Stromal cell of bone marrow (primary cell): ENCODE results near the gene RIT2.
A peak's percentile ranks its signal among the peaks of the same experiment; 100 is the strongest.

Experiments used
- DNase-seq: peaks from one replicate; pipeline ENCODE4 v3.0.0-alpha.2; 2012; ENCODE audit warnings: low read depth

RIT2 gene

DNA sequence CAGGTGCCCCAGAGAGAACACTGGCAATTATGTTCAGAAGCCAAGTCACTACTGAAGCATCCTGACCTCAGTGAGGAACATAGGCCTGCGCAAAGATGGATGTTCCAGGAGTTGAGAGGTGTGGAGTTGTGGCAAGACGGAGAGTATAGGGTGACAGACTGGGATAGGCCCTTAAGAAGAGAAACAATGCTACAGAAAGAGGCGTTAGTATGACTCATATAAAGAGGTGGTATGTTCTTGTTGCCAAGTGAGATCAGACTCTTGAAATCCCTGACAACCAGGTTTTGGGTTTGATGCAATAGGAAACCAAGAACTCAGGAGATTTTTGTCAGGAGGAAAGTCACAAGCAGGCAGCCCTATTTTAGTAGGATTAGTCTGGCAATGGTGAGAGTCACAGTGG, 185.6 kb downstream of the RIT2 start:
- DNase-seq, result peak; percentile 4

DNA sequence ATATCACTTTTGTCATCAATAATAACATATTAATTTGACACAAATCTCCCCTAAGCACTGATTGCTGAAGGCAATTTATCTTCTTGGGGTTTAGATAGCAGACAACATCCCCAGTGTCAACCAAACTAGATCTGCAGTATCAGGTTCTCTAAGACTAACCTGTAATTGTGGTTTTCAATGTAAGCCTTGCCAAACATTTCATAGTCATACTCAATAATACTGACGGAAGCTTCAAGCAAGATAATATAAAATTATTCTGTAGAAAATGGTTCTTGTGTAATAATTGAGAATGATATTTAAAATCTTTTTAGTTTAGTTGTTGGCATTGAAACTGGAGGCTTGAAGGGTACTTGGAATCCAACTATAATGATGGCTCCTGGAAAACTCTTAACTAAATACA, 186.3 kb downstream of the RIT2 start:
- DNase-seq, result peak; percentile 3

DNA sequence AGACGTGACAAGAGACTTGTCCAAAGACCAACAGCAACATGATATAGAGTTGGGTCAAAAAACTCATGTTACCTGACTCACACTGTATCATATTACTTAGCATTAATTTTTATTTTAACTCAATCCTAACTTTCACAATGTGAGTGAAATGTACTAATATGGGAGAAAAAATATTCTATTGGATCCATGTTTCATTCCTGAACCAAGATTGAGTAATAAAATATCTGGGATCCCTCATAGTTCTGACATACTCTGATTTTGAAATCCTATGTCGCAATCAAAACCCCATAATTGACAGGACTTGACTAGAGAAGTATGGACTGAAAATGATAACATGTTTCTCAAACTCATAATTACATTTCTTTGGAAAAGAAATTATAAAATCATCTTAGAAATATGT, 190.4 kb downstream of the RIT2 start:
- DNase-seq, result peak; percentile 40

DNA sequence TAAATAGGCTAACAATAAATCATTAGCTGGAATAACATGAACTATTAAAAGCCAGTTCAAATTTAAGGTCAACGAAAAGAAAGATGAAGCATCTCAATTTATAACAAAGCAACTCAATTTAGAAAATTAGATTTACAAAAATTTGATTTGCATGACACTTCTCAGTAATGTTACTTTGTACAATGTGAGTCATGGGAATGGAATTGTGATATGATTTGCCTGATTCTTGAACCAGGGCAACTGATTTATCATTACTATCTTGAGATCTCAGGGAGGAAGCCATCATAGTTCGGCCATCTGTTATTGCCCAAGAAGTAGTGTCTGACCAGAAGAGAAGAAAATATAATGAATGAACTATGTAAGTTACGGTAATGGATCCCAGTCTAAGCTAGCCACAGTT, 193.1 kb downstream of the RIT2 start:
- no peak for DNase-seq

DNA sequence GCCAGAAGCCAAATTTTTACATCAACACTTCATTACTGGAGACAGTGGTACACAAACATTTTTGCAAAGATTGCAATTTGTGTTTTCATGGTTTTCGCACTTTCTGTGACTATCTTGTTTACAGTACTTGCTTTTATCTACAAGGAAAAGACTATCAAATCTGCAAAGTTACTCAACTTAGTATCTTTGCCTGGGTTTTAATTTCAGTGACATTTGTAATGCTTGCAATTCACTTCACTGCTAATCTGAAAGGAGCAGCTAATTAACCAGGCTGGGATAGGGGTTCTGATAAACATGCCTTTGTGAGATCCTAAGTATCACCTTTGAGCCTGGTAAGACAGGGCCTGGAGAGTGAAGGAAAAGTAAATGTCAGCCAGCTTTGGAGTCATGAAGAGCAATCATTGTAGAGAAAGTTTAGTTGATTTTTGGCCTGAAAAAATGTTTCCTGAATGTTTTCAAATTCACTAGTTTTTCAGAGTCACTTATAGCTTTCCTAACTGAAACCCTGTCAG, 194.2 kb downstream of the RIT2 start:
- DNase-seq, result no peak

DNA sequence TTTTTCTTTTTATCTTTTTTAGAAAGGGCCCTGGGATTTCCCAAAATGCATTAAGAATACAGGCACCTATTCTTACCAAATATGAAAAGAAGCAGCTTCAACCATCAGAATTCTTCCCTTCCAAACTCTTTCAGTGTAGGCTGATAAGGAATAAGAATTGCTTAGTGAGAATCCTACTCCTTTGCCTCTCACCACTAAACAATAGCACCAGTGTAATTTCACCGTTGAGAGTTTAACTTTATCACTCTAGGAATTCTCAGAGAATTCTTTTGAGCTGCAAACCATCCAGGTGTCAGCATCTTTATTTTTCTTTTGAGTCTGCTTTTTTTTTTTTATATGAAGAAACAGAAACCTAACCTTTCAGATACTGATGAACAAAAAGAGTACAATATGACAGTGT, 194.9 kb downstream of the RIT2 start:
- no peak for DNase-seq

DNA sequence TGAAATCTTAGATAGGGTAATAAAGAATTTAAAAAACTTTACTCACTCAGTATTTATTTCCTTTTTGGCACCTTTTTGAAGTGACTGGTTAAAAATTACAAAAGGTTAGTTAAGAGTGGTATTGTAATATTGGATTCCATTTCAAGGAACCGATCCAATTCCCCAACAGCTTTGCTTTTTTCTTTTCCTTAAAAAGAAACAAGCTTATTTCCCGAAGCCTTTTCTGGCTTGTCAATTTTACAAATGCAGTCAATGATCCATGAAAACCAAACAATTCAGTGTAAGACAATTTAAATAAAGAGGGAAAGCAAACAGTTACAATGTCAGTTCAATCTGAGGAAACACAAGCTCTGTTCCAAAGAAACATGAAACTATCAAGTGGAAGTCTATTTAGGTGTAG, 200.2 kb downstream of the RIT2 start:
- DNase-seq, result no peak

DNA sequence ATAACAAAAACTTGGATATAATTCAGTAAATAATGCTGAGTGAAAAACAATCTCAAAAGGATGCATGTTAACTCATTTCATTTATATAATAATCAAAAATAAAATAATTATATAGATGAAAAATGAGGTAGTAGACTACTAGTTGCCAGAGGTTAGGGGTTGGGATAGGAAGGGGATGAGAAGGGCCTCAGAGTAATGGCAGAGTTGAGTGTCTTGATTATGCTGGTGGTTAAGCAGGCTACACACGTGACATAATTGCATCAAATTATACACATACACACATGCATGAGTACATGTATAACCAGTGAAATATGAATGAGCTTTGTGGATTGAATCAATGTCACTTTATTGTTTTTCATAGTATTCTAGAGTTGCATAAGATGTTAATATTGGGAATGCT, 201.0 kb downstream of the RIT2 start:
- no peak for DNase-seq

DNA sequence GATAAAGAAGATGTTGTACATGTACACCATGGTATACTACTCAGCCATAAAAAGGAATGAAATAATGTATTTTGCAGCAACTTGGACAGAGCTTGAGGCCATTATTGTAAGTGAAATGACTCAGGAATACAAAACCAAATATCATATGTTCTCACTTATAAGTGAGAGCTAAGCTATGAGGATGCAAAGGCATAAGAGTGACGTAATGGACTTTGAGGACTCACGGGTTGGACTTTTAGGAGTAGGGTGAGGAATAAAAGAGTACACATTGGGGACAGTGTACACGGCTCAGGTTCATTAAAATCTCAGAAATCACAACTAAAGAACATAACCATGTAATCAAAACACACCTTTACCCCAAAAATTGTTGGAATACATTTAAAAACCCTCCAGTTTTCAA, 206.4 kb downstream of the RIT2 start:
- DNase-seq, result no peak

DNA sequence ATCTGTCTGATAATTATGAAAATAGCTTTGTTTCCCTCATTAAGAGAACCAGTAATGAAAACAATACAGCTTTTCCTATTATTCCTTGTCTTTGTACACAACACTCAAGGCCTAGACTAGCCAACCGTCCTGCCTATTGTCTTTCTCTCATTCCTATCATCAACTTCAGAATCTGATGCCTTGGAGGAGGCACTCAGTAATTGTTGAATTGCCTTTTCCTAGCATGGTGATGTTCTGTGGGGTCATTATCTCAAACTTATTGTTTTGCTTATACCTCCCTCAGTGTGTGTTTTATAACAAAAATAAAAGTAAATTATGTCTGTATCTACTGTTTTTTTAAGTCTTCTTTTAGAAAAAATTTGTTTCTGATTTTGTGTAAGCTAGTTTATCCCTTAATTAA, 208.7 kb downstream of the RIT2 start:
- no peak for DNase-seq

DNA sequence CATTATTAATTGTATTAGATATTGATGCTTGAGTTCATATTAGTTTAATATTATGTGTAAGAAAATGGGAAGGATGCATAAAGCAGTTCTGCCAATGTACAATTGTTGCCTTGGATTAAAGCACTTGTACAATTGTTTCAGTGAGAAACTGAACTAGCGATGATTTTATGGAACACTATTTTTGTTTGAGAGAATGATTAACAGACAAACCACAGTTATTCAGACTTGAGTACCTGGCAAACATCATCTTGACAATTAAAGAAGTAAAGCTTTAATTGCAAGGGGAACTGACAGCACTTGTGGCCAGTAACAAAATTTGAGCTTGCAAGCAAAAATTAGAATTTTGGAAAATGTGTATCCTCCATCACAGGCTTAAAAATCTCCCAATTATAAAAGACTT, 214.3 kb downstream of the RIT2 start:
- DNase-seq, result no peak

DNA sequence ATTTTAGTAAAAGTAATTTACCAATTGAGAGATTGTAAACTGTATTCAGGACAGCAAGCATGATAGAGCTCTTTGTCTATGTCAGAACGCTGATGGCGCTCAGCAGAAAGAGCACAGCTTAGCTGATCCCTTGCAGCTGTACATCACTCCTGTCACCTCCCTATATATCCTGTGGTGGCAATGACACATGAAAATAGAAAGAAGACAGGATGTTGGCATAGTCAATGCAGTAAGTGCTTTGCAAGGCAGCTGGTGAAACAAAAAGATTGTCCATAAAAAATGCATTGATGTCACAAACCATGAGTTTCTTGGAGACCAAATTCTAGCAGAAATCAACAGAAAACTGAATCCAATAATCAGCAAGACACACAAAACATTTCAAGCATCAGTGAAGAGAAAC, 221.5 kb downstream of the RIT2 start:
- DNase-seq, result no peak

DNA sequence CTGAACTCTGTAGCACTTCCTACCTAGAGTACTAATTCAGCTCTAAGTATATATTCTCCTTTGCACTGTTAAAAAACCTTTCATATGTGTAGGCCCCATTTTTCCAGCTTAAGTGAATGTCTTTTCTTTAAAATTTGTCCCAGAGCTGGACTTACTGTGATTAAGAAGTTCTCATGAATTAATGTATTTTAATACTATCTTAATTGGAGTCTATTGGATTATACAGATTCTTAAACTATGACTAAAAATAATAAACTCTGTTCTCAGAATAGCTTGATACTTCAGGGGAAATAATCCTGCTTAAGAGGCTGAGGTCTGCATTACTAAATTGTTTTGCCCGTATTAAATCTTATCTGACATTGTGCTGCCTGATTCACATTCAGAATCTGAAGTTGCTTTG, 223.3 kb downstream of the RIT2 start:
- no peak for DNase-seq

DNA sequence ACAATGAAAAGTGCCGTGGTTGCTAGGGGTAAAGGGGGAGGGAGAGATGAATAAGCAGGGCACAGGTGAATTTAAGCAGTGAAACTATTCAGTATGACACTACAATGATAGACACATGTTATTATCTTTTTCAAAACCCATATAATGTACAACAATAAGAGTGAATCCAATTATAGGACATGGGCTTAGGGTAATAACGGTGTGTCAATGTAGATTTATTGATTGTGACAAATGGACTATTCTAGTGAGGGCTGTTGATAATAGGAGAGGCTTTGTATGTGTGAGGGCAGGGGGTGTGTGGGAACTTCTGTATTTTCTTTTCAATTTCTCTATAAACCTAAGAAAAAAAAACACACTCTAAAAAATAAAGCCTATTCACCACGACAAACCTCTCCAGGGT, 223.8 kb downstream of the RIT2 start:
- DNase-seq, result no peak

DNA sequence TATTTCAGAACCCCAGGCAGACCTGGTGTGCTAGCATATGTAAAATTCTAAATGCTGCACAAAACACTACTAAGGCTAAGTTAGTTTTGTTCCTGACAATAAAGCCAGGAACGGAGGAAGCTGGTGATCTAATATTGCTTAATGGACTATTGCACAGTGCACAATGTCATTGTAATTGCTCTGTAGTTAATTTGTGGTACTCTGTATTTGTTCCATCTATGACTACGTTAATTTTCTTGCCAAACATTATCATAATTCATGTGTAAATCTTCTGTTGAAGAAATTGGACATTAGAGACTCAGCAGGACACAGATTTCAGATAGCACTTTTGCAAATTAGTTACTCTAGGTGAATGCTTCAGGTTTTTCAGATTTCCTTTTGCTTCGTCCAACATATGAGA, 232.3 kb downstream of the RIT2 start:
- DNase-seq, result no peak

DNA sequence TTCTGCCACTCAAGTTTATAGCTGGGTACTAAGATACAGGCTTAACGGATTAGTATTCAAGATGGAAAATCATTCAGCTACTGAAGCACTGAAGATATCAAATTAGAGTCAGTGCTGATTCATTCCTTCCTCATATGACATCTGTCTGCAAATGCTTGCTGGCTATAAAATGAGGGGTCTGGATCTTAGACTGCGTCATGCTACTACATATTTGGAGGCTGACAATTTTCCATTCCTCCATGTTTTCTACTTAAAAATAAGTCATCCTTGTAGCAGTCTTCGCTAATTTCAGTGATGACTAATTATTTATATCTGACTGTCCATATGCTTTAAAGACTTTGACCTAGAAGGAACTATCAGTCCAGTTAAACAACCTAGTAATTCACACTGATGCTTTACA, 233.4 kb downstream of the RIT2 start:
- peak; percentile 12 for DNase-seq

DNA sequence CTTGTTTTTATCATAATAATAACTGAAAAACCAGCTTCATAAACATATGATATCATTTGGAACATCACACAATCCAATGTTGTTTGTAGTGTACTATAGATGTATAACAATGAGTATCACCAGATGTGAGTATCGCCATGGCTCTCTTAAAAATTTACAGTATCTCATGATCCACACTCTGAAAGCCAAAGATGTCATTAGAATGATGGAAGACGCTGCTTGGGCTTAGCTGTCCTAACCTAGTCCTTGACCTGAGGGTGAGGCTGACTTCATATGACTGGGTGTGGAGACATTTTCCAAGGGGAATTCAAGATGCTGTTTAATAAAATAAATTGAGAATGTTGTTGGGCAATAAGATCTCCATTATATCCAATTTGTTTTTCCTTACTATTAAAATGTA, 242.6 kb downstream of the RIT2 start:
- DNase-seq, result no peak

DNA sequence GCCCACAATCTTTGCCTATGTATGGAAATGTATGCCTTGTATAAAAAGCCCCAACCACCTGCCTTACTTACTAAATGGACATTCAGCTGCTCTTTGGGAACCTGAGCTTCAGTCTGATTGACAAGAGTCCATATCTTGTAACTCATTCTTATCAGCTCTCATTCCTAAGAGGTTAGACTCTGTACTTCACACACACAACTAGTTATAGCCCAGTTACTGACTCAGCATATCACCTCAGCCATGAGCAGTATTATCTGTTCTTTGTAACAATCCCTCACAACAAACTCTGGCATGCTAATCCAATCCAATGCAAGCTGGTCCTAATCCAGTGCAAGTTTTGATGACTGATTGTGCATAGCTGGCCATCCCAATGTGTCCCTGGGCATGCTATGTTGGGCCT, 250.6 kb downstream of the RIT2 start:
- no peak for DNase-seq

DNA sequence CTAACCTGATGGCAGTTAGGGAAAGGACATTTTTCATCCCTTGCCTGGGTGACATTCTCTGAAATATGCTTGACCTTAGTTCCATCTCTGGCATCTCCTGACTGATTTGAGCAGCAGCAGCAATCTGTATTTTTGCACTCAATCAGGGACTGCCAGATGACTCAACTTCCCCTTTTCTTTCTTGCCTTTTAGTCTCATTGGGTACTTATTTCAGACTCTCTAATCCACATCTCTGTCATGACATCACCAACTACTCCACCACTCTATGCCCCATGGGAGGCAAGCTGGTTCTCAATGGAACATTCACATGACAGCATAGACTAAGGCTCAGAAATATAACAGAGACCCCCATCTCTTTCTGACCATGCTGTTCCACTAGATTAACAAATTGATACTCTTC, 254.2 kb downstream of the RIT2 start:
- no peak for DNase-seq

DNA sequence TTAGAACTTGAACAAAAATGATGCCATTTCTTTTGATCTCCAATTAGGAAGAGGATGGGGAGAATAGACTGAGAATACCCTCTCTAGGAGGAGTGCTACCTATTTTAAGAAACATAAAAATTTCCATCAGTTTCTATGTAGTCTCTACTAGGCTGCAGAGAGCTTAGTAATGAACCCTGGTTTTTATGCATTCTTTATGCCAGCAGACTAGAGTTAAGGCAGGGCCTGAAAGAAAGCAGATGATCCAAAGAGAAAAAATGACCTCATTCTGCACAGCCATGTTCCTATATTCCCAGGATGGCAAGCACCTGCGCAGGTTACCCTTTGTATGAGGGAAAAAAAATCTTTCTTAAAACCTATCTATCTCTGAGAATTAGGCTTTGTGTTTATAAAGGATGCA, 254.9 kb downstream of the RIT2 start:
- DNase-seq, result no peak

DNA sequence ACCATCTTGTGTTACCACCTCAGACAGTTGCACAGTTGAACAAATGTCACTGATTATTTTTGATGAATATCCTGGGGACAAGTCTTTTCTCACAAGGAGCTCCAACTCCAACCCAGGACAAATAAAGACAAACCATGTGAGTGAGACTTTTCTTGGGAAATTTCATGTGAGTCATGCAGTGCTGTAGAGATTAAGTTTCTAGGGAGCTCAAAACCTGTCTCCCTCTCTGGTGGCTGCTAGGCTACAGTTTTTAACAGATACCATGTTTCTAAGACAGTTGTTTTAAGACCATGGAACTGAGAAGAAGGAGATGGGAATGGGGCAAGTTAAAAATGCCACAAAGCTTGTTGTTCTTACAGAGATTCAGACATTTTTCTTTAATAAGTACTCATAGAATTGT, 255.5 kb downstream of the RIT2 start:
- peak; percentile 24 for DNase-seq

DNA sequence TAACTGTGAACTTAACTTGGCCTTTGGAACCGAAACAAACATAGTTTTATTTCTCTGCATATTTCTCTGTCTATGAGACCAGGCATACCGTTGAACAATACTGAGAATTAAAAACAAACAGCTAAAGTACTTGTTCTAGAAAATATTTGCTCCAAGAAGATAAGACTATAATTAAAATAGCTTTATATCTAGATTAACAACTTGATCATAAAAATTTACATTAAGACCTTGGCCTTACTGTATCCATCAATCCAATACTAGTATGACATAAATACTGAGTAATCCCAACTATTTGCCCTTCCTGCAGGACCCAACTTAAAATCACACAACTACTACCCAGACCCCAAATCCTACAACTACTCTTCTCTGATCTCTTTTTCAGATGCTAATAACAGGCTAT, 260.9 kb downstream of the RIT2 start:
- no peak for DNase-seq

DNA sequence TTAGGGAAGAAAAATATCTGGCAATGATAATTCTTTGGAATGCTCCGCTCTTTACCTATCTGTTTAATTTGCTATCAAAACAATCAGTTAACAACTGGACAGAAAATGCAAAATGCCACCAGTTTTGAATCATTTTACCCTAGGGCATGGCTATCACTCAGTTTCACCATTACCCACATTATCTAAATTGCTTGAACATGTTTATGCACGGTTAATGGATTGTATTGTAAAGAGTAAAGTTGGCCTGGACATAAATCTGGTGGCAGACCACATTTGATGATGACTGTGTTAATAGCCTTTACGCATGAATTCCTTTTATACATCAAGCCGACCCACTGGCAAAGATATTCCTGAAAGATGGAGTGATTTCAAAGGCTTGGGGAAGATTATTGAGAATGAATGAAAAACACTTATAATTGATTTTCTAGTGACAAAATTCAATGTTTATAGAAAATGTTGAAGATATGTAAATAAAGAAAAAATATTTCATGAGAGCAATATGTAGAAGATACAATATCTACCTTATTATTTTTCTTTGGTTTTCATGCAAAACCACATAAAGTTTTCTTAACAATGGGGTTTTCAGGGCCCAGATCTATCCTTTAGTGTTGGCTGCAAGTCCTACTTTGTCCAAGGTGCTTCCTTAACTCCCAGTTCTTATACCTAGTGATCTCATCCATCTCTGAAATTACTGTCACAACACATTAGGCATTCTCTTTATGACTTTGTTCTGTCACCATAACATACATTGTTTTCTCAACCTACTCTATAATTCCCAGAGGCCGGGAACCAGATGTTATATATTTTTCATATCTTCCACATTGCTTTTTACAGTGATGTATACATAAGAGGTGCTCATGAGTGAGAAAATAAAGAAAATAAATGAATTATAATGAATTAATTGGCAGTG, 265.1 kb downstream of the RIT2 start:
- no peak for DNase-seq

DNA sequence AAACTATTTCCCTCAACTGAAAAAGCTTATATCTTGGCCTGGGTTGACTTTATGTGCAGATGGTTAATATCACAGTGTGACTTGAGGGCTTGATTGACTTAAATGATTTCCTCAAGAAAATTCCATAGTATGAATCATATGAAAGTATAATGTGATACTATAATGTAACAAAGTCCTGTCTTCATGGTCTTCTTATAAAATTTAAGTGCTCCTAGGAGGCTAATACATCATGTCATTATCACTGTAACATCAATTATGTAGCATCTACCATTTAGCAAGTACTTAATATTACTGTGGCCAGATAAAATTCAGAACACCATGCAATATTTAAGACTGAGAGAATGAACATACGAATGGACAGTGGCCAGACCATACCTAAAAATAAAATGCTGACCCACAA, 276.1 kb downstream of the RIT2 start:
- no peak for DNase-seq
